ENCODE data around the gene PNPLA1.
"Not testable (repeated sequence)": the region's sequence is repeated elsewhere in the genome, so short reads cannot be mapped to it uniquely, and the experiment has no call there.

Gene PNPLA1

GRCh38 chr6:36334832-36335459, 65.1 kb downstream of the PNPLA1 start:
- in situ Hi-C loops (cut with MboI; ENCODE audit: low sequenced_read_pairs): no loop called here

GRCh38 chr6:36335465-36336207, 65.8 kb downstream of the PNPLA1 start:
- in situ Hi-C loops (cut with MboI; ENCODE audit: low sequenced_read_pairs): no loop called here

GRCh38 chr6:36336208-36336710, 66.4 kb downstream of the PNPLA1 start:
- in situ Hi-C loops (cut with MboI; ENCODE audit: low sequenced_read_pairs): no loop called here

GRCh38 chr6:36336779-36337241, 67.0 kb downstream of the PNPLA1 start, which contains the start of gene BNIP5:
BNIP5 (minus strand) TSS chr6:36336888; CDS start chr6:36330690, 6,198 bp downstream.
- in situ Hi-C loops (cut with MboI; ENCODE audit: low sequenced_read_pairs): no loop called here

GRCh38 chr6:36337814-36338213, 68.0 kb downstream of the PNPLA1 start:
- in situ Hi-C loops (cut with MboI; ENCODE audit: low sequenced_read_pairs): no loop called here

GRCh38 chr6:36338223-36338622, 68.4 kb downstream of the PNPLA1 start:
- in situ Hi-C loops (cut with MboI; ENCODE audit: low sequenced_read_pairs): not testable (repeated sequence)

GRCh38 chr6:36339146-36339545, 69.3 kb downstream of the PNPLA1 start:
- in situ Hi-C loops (cut with MboI; ENCODE audit: low sequenced_read_pairs): no loop called here

- in situ Hi-C loops (cut with MboI; ENCODE audit: low sequenced_read_pairs): no loop called here
Measured at GRCh38 chr6:36340306-36340617, 70.4 kb downstream of the PNPLA1 start.

- in situ Hi-C loops (cut with MboI; ENCODE audit: low sequenced_read_pairs): no loop called here
Measured at GRCh38 chr6:36340618-36341454, 71.0 kb downstream of the PNPLA1 start.

GRCh38 chr6:36343109-36343680, 73.3 kb downstream of the PNPLA1 start:
- in situ Hi-C loops (cut with MboI; ENCODE audit: low sequenced_read_pairs): no loop called here

- in situ Hi-C loops (cut with MboI; ENCODE audit: low sequenced_read_pairs): no loop called here
Measured at GRCh38 chr6:36345681-36346466, 76.0 kb downstream of the PNPLA1 start.

- in situ Hi-C loops (cut with MboI; ENCODE audit: low sequenced_read_pairs): no loop called here
Measured at GRCh38 chr6:36346486-36347273, 76.8 kb downstream of the PNPLA1 start.

- in situ Hi-C loops (cut with MboI; ENCODE audit: low sequenced_read_pairs): no loop called here
Measured at GRCh38 chr6:36347621-36348020, 77.8 kb downstream of the PNPLA1 start.

GRCh38 chr6:36349240-36349639, 79.4 kb downstream of the PNPLA1 start:
- in situ Hi-C loops (cut with MboI; ENCODE audit: low sequenced_read_pairs): no loop called here

- in situ Hi-C loops (cut with MboI; ENCODE audit: low sequenced_read_pairs): no loop called here
Measured at GRCh38 chr6:36350082-36350481, 80.2 kb downstream of the PNPLA1 start.

- in situ Hi-C loops (cut with MboI; ENCODE audit: low sequenced_read_pairs): no loop called here
Measured at GRCh38 chr6:36350681-36351571, 81.1 kb downstream of the PNPLA1 start.

- in situ Hi-C loops (cut with MboI; ENCODE audit: low sequenced_read_pairs): no loop called here
Measured at GRCh38 chr6:36352477-36353157, 82.8 kb downstream of the PNPLA1 start.

- in situ Hi-C loops (cut with MboI; ENCODE audit: low sequenced_read_pairs): no loop called here
Measured at GRCh38 chr6:36353411-36353915, 83.6 kb downstream of the PNPLA1 start.
